Neural cell (in vitro differentiated cells): ENCODE results near the gene SNCAIP. TPM values are rescaled to one million over a fixed set of nuclear protein-coding genes. Genes with fewer than 3 reads are reported as not detected.

Source experiments
- H2AFZ ChIP-seq: fragments of 200-600, 300-800 bp; sonication (generic), shearing (Covaris generic); 2 replicates; pipeline ENCODE4 v1.6.0; 2014; ENCODE audit warnings: low read depth, mild to moderate bottlenecking, antibody characterized with exemption, low read length, moderate library complexity
- H3F3A ChIP-seq: fragments of 200-600 bp; shearing (Covaris generic); 2 replicates; pipeline ENCODE4 v1.6.1; 2016; ENCODE audit warnings: mild to moderate bottlenecking, moderate library complexity, mixed read lengths, antibody characterized with exemption, low read length; ENCODE audit not compliant: insufficient read depth, poor library complexity, severe bottlenecking
- H3K27ac ChIP-seq: fragments of 200-600, 300-800 bp; sonication (generic), shearing (Covaris generic); 2 replicates; pipeline ENCODE4 v1.5.1; 2014; ENCODE audit warnings: mild to moderate bottlenecking, low read length, moderate library complexity
- H3K27me3 ChIP-seq: fragments of 300-800, 200-600 bp; sonication (generic), shearing (Covaris generic); 2 replicates; pipeline ENCODE4 v1.6.0; 2014; ENCODE audit warnings: mild to moderate bottlenecking, low read depth, low read length, moderate library complexity; ENCODE audit not compliant: insufficient read depth
- H3K36me3 ChIP-seq: fragments of 300-800, 200-600 bp; sonication (generic), shearing (Covaris generic); 2 replicates; pipeline ENCODE4 v1.5.1; 2014; ENCODE audit warnings: mild to moderate bottlenecking, antibody characterized with exemption, low read length, moderate library complexity; ENCODE audit not compliant: insufficient read depth
- H3K4me2 ChIP-seq: fragments of 300-800, 200-600 bp; sonication (generic), shearing (Covaris generic); 2 replicates; pipeline ENCODE4 v1.6.0; 2014; ENCODE audit warnings: mild to moderate bottlenecking, low read length
- H3K4me3 ChIP-seq: fragments of 300-800, 200-600 bp; sonication (generic), shearing (Covaris generic); 2 replicates; pipeline ENCODE4 v1.5.1; 2014; ENCODE audit warnings: mild to moderate bottlenecking, low read length, moderate library complexity
- H3K79me2 ChIP-seq: fragments of 200-600 bp; shearing (Covaris generic); replicated peaks from 2 replicates; pipeline ENCODE4 v1.6.0; 2014; ENCODE audit warnings: mild to moderate bottlenecking, low read length, moderate library complexity; ENCODE audit not compliant: insufficient read depth
- H3K9ac ChIP-seq: fragments of 300-800, 200-600 bp; sonication (generic), shearing (Covaris generic); 2 replicates; pipeline ENCODE4 v1.6.1; 2016; ENCODE audit warnings: mild to moderate bottlenecking, low read length, mixed read lengths
- H3K9me2 ChIP-seq: fragments of 200-600 bp; shearing (Covaris generic); 2 replicates; pipeline ENCODE4 v1.6.1; 2016; ENCODE audit warnings: mild to moderate bottlenecking, low read length, mixed read lengths; ENCODE audit not compliant: insufficient read depth
- H3K9me3 ChIP-seq: fragments of 200-600, 300-800 bp; sonication (generic), shearing (Covaris generic); 2 replicates; pipeline ENCODE4 v1.6.1; 2016; ENCODE audit warnings: mild to moderate bottlenecking, mixed run types, low read length, moderate library complexity, mixed read lengths
- H4K20me1 ChIP-seq: fragments of 200-600 bp; shearing (Covaris generic); 2 replicates; pipeline ENCODE4 v1.6.1; 2016; ENCODE audit warnings: mild to moderate bottlenecking, mixed run types; ENCODE audit not compliant: insufficient read depth
- CTCF ChIP-seq: fragments of 450-650 bp; IDR thresholded peaks from 2 replicates; pipeline ENCODE4 v1.5.1; 2014; ENCODE audit warnings: antibody characterized with exemption, mild to moderate bottlenecking, moderate library complexity; ENCODE audit not compliant: poor library complexity, severe bottlenecking
- EP300 ChIP-seq: fragments of 450-650 bp; conservative IDR thresholded peaks from 2 replicates; pipeline ENCODE4 v1.6.1; 2014; ENCODE audit warnings: antibody characterized with exemption, mild to moderate bottlenecking, moderate library complexity; ENCODE audit not compliant: poor library complexity, severe bottlenecking
- EZH2 ChIP-seq: fragments of 200-600, 300-800 bp; shearing (Covaris generic), sonication (generic); IDR thresholded peaks from 2 replicates; pipeline ENCODE4 v1.6.1; 2014; ENCODE audit warnings: antibody characterized with exemption, low read length, borderline replicate concordance, mild to moderate bottlenecking; ENCODE audit not compliant: insufficient read depth, poor library complexity, severe bottlenecking
- MXI1 ChIP-seq: fragments of 450-650 bp; conservative IDR thresholded peaks from 2 replicates; pipeline ENCODE4 v1.6.1; 2014; ENCODE audit warnings: antibody characterized with exemption, mild to moderate bottlenecking; ENCODE audit not compliant: poor library complexity, severe bottlenecking
- POLR2AphosphoS5 ChIP-seq: IDR thresholded peaks from 2 replicates; pipeline ENCODE4 v1.6.1; 2012
- RAD21 ChIP-seq: fragments of 450-650 bp; conservative IDR thresholded peaks from 2 replicates; pipeline ENCODE4 v1.6.1; 2014; ENCODE audit warnings: antibody characterized with exemption, mild to moderate bottlenecking, moderate library complexity
- REST ChIP-seq: IDR thresholded peaks from 2 replicates; pipeline ENCODE4 v1.6.1; 2012; ENCODE audit warnings: borderline replicate concordance
- SMC3 ChIP-seq: fragments of 450-650 bp; conservative IDR thresholded peaks from 2 replicates; pipeline ENCODE4 v1.6.1; 2014; ENCODE audit warnings: antibody characterized with exemption, mild to moderate bottlenecking, moderate library complexity; ENCODE audit not compliant: poor library complexity
- TAF1 ChIP-seq: IDR thresholded peaks from 2 replicates; pipeline ENCODE4 v1.6.1; 2012; ENCODE audit warnings: low read depth
- polyA plus RNA-seq: library from polyadenylated mRNA; depleted of rRNA; stranded (reverse); fragments of >200 nt; gene quantifications from 2 replicates; pipeline ENCODE4 v1.2.3, GENCODE V29; 2014

The SNCAIP gene
- polyA plus RNA-seq, 1 donor from 2014 or later, result 25.6 TPM

- Histone ChIP-seq H3K27ac (no peak overlapping the region), H3K9me2 (no peaks in the 10 kb centered on the region), H3K27me3 (no peaks in the 10 kb centered on the region), H4K20me1 (no peaks in the 10 kb centered on the region), H3K9me3 (no peaks in the 10 kb centered on the region), H3K9ac (no peak overlapping the region), H3K79me2 (no peaks in the 10 kb centered on the region), H3F3A (no peaks in the 10 kb centered on the region), H3K36me3 (no peaks in the 10 kb centered on the region), H3K4me3 (no peak overlapping the region), H3K4me2 (no peak overlapping the region), H2AFZ (no peak overlapping the region)
- TF ChIP-seq POLR2AphosphoS5 (no peak), REST (no peak), RAD21 (no peak), MXI1 (no peak), TAF1 (no peak), SMC3 (no peak), CTCF (no peak), EP300 (no peak), EZH2 (no peak)
Observed at GRCh38 chr5:122341087-122341486, 29.1 kb downstream of the SNCAIP start.

DNA sequence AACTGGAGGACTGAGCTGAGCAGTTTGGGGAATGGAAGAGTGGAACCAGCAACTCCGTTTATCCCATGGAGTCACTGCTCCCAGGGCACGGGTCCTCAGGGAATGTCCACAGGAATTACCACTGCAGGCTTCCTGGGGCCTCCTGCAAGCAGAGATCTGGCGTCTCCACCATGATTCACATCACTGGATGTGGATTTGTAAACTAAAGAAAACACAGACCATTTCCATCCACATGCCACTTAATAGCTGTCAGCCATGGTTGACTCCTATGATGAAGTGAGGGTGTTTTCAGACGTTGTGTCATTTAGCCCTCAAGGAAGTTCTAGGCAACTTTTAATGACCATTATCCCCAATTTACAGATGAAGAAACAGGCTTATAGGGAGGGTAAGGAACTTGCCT, 30.2 kb downstream of the SNCAIP start:
- H3K27ac ChIP-seq, result no peak overlapping the region
- H3K4me2 ChIP-seq, result no peak overlapping the region
- H3K36me3 ChIP-seq, result no peaks in the 10 kb centered on the region
- no peak overlapping the region for H2AFZ ChIP-seq
- H3K9me3 ChIP-seq, result no peaks in the 10 kb centered on the region
- no peak overlapping the region for H3K9ac ChIP-seq
- no peak for TF ChIP-seq SMC3
- no peaks in the 10 kb centered on the region for H3F3A ChIP-seq
- no peaks in the 10 kb centered on the region for H3K9me2 ChIP-seq
- H3K79me2 ChIP-seq, result no peaks in the 10 kb centered on the region
- no peaks in the 10 kb centered on the region for H3K27me3 ChIP-seq
- no peaks in the 10 kb centered on the region for H4K20me1 ChIP-seq
- no peak overlapping the region for H3K4me3 ChIP-seq
